Measurements from ENCODE around the gene PKN1. TPM values are rescaled to one million over a fixed set of nuclear protein-coding genes. Genes with fewer than 3 reads are reported as not detected.

The PKN1 gene
- total and polyA plus RNA-seq, 4 donors, result 38.7 to 112 (median 87.2) TPM

DNA sequence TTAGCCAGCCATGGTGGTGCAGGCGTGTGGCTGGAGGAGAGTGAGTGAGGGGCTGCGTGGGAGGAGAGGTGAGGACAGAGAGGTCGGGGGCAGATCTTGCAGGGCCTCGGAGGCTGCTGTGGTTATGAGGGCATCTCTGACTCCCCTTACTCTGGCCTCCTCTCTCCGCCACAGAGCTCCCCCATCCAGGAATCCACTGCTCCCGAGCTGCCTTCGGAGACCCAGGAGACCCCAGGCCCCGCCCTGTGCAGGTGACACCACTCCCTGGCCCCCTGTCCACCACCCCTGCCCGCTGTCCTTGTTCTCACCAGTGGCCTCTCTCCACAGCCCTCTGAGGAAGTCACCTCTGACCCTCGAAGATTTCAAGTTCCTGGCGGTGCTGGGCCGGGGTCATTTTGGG is 34.3 kb downstream of the PKN1 start:
- Histone ChIP-seq H3K4me3 (ENCODE audit: low read length in 2 of 2) (no peak overlapping the region), H3K4me1 (ENCODE audit: control insufficient read depth in 1 of 2, insufficient read depth in 2 of 2, low read length in 2 of 2) (no peaks in the 10 kb centered on the region), H3K9me3 (ENCODE audit: control insufficient read depth, low read length) (no peaks in the 10 kb centered on the region), H3K27me3 (ENCODE audit: control insufficient read depth in 1 of 2, insufficient read depth in 2 of 2, low read length in 1 of 2) (no peaks in the 10 kb centered on the region), H3K27ac (ENCODE audit: low read depth in 1 of 2, low read length in 2 of 2) (no peak overlapping the region), H3K36me3 (ENCODE audit: control insufficient read depth in 1 of 2, insufficient read depth in 2 of 2, low read length in 1 of 2) (peaks cover 0 to 8% of the 10 kb centered on the region in 2 donors)
- ATAC-seq (ENCODE audit: low FRiP score) (no peak), DNase-seq (no peak)
- 83 to 88% methylated on average over 12 of the region's 12 CpGs for WGBS, 2 donors
- intact Hi-C loops (cut with DNase I), result no loop called here

DNA sequence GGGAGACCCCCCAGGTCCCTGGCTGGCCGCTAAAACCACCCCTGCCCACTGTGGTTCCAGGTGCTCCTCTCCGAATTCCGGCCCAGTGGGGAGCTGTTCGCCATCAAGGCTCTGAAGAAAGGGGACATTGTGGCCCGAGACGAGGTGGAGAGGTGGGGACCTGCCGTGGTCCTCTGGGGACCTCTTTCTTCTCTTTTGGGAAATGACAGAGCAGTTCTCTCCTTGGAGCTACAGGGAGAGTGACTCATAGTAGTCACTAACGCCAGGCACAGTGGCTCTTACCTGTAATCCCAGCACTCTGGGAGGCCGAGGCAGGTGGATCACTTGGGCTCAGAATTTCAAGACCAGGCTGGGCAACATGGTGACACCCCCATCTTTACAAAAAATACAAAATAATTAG is 34.7 kb downstream of the PKN1 start:
- H3K27me3 ChIP-seq (ENCODE audit: control insufficient read depth in 1 of 2, insufficient read depth in 2 of 2, low read length in 1 of 2), result no peaks in the 10 kb centered on the region
- intact Hi-C loops (cut with DNase I), result no loop called here
- H3K36me3 ChIP-seq (ENCODE audit: control insufficient read depth in 1 of 2, insufficient read depth in 2 of 2, low read length in 1 of 2), result peaks cover 0 to 8% of the 10 kb centered on the region in 2 donors
- 72 to 75% methylated on average over 9 of the region's 9 CpGs for WGBS, 2 donors
- no peaks in the 10 kb centered on the region for H3K9me3 ChIP-seq (ENCODE audit: control insufficient read depth, low read length)
- no peak overlapping the region for H3K27ac ChIP-seq (ENCODE audit: low read depth in 1 of 2, low read length in 2 of 2)
- ATAC-seq (ENCODE audit: low FRiP score) (no peak), DNase-seq (no peak)
- H3K4me1 ChIP-seq (ENCODE audit: control insufficient read depth in 1 of 2, insufficient read depth in 2 of 2, low read length in 2 of 2), result no peaks in the 10 kb centered on the region
- H3K4me3 ChIP-seq (ENCODE audit: low read length in 2 of 2), result no peak overlapping the region

DNA sequence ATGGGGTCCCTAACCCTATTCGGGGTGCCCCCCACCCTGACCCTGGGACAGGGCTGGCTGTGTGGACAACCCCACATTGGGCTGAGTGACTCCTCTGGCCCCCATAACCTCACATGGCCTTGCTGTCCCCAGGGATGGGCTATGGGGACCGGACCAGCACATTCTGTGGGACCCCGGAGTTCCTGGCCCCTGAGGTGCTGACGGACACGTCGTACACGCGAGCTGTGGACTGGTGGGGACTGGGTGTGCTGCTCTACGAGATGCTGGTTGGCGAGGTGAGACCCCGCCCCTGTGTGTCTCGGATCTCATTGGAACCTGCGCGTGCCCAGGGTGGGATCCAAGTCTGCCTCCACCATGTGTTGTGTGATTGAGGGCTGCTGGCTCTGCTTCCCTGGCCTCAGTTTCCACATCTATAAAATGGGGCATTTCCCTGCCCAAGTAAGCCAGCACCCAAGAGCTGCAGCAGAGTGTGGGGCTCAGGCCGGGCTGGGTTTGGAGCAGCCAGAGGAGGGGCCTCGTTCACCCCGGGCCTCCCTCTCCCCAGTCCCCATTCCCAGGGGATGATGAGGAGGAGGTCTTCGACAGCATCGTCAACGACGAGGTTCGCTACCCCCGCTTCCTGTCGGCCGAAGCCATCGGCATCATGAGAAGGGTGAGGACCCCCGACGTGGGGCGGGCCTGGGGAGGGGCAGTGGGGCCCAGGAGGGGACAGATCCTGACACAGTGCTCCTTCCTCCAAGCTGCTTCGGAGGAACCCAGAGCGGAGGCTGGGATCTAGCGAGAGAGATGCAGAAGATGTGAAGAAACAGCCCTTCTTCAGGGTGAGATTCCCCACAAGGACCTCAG is 37.1 kb downstream of the PKN1 start:
- H3K9me3 ChIP-seq (ENCODE audit: control insufficient read depth, low read length), result no peaks in the 10 kb centered on the region
- peaks cover 0 to 5% of the 10 kb centered on the region in 2 donors for H3K36me3 ChIP-seq (ENCODE audit: control insufficient read depth in 1 of 2, insufficient read depth in 2 of 2, low read length in 1 of 2)
- 82% methylated on average over 31 to 32 of the region's 32 CpGs for WGBS, 2 donors
- DNase-seq (no peak), ATAC-seq (ENCODE audit: low FRiP score) (no peak)
- H3K27ac ChIP-seq (ENCODE audit: low read depth in 1 of 2, low read length in 2 of 2), result no peak overlapping the region
- H3K4me3 ChIP-seq (ENCODE audit: low read length in 2 of 2), result no peak overlapping the region
- intact Hi-C loops (cut with DNase I), result loop anchor here (5.0 to 10.0 kb wide), 3 partner anchors 115 to 323 kb away; no protein-coding TSS in a partner anchor
- H3K27me3 ChIP-seq (ENCODE audit: control insufficient read depth in 1 of 2, insufficient read depth in 2 of 2, low read length in 1 of 2), result no peaks in the 10 kb centered on the region
- no peaks in the 10 kb centered on the region for H3K4me1 ChIP-seq (ENCODE audit: control insufficient read depth in 1 of 2, insufficient read depth in 2 of 2, low read length in 2 of 2)

DNA sequence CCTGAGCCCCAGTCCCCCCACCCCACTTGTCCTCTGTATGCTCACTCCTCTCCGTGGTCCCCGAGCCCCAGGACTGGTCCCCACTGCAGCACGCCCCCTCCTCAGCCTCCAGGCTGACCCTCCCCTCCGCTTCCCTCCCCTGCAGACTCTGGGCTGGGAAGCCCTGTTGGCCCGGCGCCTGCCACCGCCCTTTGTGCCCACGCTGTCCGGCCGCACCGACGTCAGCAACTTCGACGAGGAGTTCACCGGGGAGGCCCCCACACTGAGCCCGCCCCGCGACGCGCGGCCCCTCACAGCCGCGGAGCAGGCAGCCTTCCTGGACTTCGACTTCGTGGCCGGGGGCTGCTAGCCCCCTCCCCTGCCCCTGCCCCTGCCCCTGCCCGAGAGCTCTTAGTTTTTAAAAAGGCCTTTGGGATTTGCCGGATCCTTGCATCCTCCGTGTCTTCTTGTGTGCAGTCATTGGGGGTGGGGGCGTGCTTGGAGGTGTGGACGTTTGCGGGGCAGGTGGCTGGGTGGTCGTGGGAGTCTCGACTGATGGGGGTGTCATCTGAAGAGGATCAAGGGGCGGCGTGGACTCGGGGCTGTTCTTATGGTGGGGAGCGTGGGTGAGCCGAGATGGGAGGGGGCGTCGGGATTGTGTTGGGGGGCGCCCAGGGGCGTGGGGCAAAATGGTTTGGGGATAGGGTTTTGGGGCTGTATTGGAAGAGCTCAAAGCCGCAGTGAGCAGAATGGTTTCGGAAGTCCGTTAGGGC is 38.5 kb downstream of the PKN1 start:
- ATAC-seq (ENCODE audit: low FRiP score), result no peak

DNA sequence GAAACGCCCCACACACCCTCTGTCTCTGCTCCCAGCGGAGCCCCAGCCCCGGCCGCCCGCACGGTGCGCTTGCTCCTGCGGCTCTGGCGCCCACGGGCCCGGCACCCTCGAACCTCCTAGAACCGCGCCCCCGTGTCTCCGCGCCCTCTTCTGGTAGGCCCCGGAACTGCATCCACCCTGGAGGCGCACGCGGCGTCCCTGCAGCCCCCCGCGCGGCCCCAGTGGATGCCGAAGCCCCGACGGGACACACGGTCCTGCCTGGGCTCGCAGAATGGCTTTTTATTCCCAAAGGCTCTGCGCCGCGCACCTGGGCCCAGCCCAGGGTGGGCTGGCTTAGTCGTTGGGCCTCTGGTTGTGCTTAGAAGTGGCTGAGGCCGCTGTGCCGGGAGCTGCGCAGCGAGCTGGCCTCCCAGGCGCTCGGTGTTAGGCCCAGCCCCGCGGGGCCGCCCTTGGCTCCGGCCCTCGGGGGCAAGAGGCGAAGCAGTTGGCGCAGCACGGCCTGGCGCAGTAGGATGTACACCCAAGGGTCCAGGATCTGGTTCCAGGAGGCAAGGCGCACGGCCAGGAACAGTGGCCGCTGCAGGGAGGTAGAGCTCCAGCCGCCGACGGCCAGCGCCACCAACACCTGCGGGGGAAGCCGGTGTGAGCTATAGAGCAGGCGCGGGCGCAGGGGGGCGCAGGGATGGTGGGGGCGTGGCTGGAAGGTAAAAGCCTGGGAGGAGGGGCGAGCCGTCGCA is 39.3 kb downstream of the PKN1 start:
- no peaks in the 10 kb centered on the region for H3K4me1 ChIP-seq (ENCODE audit: control insufficient read depth in 1 of 2, insufficient read depth in 2 of 2, low read length in 2 of 2)
- intact Hi-C loops (cut with DNase I), result loop anchor here (5.0 to 10.0 kb wide), 3 partner anchors 118 to 325 kb away; no protein-coding TSS in a partner anchor
- peak; percentile 75 for ATAC-seq (ENCODE audit: low FRiP score)
- H3K27ac ChIP-seq (ENCODE audit: low read depth in 1 of 2, low read length in 2 of 2), result no peak overlapping the region
- no peak overlapping the region for H3K4me3 ChIP-seq (ENCODE audit: low read length in 2 of 2)
- H3K9me3 ChIP-seq (ENCODE audit: control insufficient read depth, low read length), result no peaks in the 10 kb centered on the region
- H3K27me3 ChIP-seq (ENCODE audit: control insufficient read depth in 1 of 2, insufficient read depth in 2 of 2, low read length in 1 of 2), result no peaks in the 10 kb centered on the region
- WGBS, 2 donors, result 2 to 3% methylated on average over 51 to 66 of the region's 66 CpGs
- peak; percentile 80 to 95 for DNase-seq
- H3K36me3 ChIP-seq (ENCODE audit: control insufficient read depth in 1 of 2, insufficient read depth in 2 of 2, low read length in 1 of 2), result peaks cover 0 to 5% of the 10 kb centered on the region in 2 donors

More for the DNA sequence above, 38.5 kb downstream of the PKN1 start:
- intact Hi-C loops (cut with DNase I), result loop anchor here (5.0 to 10.0 kb wide), 3 partner anchors 117 to 324 kb away; no protein-coding TSS in a partner anchor
- 77 to 81% methylated on average over 44 to 46 of the region's 46 CpGs for WGBS, 2 donors
- H3K36me3 ChIP-seq (ENCODE audit: control insufficient read depth in 1 of 2, insufficient read depth in 2 of 2, low read length in 1 of 2), result peaks cover 0 to 5% of the 10 kb centered on the region in 2 donors
- no peaks in the 10 kb centered on the region for H3K9me3 ChIP-seq (ENCODE audit: control insufficient read depth, low read length)
- no peaks in the 10 kb centered on the region for H3K27me3 ChIP-seq (ENCODE audit: control insufficient read depth in 1 of 2, insufficient read depth in 2 of 2, low read length in 1 of 2)
- no peak overlapping the region for H3K4me3 ChIP-seq (ENCODE audit: low read length in 2 of 2)
- DNase-seq, result no peak
- H3K4me1 ChIP-seq (ENCODE audit: control insufficient read depth in 1 of 2, insufficient read depth in 2 of 2, low read length in 2 of 2), result no peaks in the 10 kb centered on the region
- no peak overlapping the region for H3K27ac ChIP-seq (ENCODE audit: low read depth in 1 of 2, low read length in 2 of 2)

DNA sequence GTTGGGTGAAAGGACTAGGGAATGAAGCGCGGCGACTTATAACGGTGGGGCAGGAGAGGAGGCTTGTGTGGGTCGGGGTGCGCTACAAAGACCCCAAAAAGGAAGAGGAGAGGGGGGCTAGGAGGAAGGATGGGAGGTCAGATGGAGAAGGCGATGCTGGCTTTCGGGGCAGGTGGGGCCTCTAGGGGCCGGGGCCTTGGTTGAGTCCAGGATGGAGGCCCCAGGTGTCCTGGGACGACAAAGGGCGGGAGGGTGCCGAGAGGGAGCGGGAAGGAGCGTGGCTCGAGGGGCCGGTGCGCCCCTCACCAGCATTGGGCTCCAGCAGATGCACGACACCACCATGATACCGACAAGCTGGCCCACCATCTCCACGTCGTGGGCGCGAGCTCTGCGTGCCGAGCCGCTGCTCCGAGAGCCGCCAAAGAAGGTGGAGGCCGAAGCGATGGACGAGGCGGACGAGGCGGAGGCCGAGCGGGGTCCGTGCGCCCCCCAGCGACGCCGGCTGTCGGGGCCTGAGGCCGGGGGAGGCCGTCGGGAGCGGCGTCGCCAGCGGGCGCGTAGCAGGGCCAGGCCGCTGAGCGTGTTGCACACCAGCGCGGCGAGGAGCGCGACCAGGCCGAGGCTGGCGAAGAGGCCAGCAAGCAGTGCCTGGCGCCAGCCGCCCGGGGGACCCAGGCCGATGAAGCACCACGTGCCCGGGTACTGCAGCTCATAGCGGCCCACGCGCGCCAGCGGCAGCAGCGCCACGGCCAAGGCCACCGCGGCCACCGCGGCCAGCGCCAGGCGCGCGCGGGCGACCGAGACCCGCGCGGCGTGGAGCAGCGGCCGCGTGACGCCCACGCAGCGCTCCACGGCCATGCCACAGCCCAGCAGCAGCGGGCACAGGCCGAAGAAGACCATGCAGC is 40.2 kb downstream of the PKN1 start:
- intact Hi-C loops (cut with DNase I), result loop anchor here (5.0 to 10.0 kb wide), 3 partner anchors 119 to 326 kb away; no protein-coding TSS in a partner anchor
- H3K27ac ChIP-seq (ENCODE audit: low read depth in 1 of 2, low read length in 2 of 2), result no peak overlapping the region
- 5 to 7% methylated on average over 73 to 97 of the region's 97 CpGs for WGBS, 2 donors
- H3K9me3 ChIP-seq (ENCODE audit: control insufficient read depth, low read length), result no peaks in the 10 kb centered on the region
- DNase-seq (no peak), ATAC-seq (ENCODE audit: low FRiP score) (no peak)
- H3K4me1 ChIP-seq (ENCODE audit: control insufficient read depth in 1 of 2, insufficient read depth in 2 of 2, low read length in 2 of 2), result no peaks in the 10 kb centered on the region
- no peak overlapping the region for H3K4me3 ChIP-seq (ENCODE audit: low read length in 2 of 2)
- H3K27me3 ChIP-seq (ENCODE audit: control insufficient read depth in 1 of 2, insufficient read depth in 2 of 2, low read length in 1 of 2), result no peaks in the 10 kb centered on the region
- H3K36me3 ChIP-seq (ENCODE audit: control insufficient read depth in 1 of 2, insufficient read depth in 2 of 2, low read length in 1 of 2), result peaks cover 0 to 2% of the 10 kb centered on the region in 2 donors

DNA sequence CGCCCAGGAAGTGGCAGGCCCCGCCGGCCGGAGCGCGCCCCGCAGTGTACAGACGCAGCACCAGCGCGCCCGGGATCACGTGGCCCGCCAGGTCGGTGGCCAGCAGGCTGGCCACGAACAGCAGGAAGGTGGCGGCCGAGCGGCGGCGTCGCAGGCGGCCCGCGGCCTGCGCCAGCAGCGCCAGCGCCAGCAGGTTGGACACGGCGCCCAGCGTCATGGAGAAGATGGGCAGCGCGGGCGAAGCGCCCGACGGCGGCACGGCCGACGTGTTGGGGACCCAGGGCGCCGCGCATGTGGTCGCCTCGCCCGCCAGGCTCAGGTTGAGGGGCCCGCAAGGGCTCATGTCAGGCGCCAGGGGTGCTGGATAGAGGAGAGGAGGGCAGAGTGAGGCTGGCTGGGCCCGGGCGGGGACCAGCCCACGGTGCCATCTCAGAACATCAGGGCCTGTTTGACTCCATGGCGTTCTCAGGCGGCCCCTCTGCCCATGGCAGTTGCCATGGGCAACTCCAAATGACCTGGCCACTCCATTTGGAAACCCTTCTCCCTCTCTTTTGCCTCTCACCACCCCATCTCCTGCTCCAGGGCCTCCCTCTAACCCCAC is 41.0 kb downstream of the PKN1 start:
- Histone ChIP-seq H3K4me3 (ENCODE audit: low read length in 2 of 2) (no peak overlapping the region), H3K27me3 (ENCODE audit: control insufficient read depth in 1 of 2, insufficient read depth in 2 of 2, low read length in 1 of 2) (no peaks in the 10 kb centered on the region), H3K9me3 (ENCODE audit: control insufficient read depth, low read length) (no peaks in the 10 kb centered on the region), H3K36me3 (ENCODE audit: control insufficient read depth in 1 of 2, insufficient read depth in 2 of 2, low read length in 1 of 2) (peaks cover 0 to 4% of the 10 kb centered on the region in 2 donors), H3K4me1 (ENCODE audit: control insufficient read depth in 1 of 2, insufficient read depth in 2 of 2, low read length in 2 of 2) (no peaks in the 10 kb centered on the region), H3K27ac (ENCODE audit: low read depth in 1 of 2, low read length in 2 of 2) (no peak overlapping the region)
- DNase-seq (no peak), ATAC-seq (ENCODE audit: low FRiP score) (no peak)
- 15 to 16% methylated on average over 51 to 53 of the region's 53 CpGs for WGBS, 2 donors
- intact Hi-C loops (cut with DNase I), result loop anchor here (5.0 to 10.0 kb wide), 3 partner anchors 119 to 327 kb away; no protein-coding TSS in a partner anchor

Measured in aorta (tissue), 5 donors.